Gastroesophageal sphincter (tissue), 4 donors: ENCODE data around the gene JUP. TPM values are rescaled to one million over a fixed set of nuclear protein-coding genes. Genes with fewer than 3 reads are reported as not detected.

Experiments used
- ATAC-seq: fragments of 150-250 bp; one replicate; pipeline ENCODE4 v1.9.1; 2016; ENCODE audit warnings: mild to moderate bottlenecking, moderate library complexity
- H3K27ac ChIP-seq, 4 donors: fragments of 200-600 bp; sonication (generic) in 3 of 4; 1 replicate in 3 of 4; 2 replicates in 1 of 4; pipeline ENCODE4 v1.5.1; 2016 to 2019
- H3K27me3 ChIP-seq: fragments of 200-600 bp; sonication (generic); one replicate; pipeline ENCODE4 v1.5.1; 2019
- H3K36me3 ChIP-seq, 2 donors: fragments of 200-600 bp; sonication (generic); one replicate each; pipeline ENCODE4 v1.5.1; 2019; ENCODE audit warnings: control low read depth in 1 of 2
- H3K4me1 ChIP-seq, 3 donors: fragments of 200-600 bp; sonication (generic); 1 replicate in 2 of 3; 2 replicates in 1 of 3; pipeline ENCODE4 v1.5.1; 2016 to 2019; ENCODE audit warnings: control low read depth in 2 of 3
- H3K4me3 ChIP-seq, 2 donors: fragments of 200-600 bp; sonication (generic); one replicate each; pipeline ENCODE4 v1.5.1; 2019; ENCODE audit warnings: mild to moderate bottlenecking in 1 of 2, moderate library complexity in 1 of 2
- H3K9me3 ChIP-seq, 3 donors: fragments of 200-600 bp; sonication (generic); one replicate each; pipeline ENCODE4 v1.5.1; 2017 to 2019; ENCODE audit warnings: control low read depth in 2 of 3
- CTCF ChIP-seq, 4 experiments: fragments of 200-600 bp in 2 of 4; fragments of 450-650 bp in 2 of 4; sonication (generic) in 1 of 4; IDR thresholded peaks; one replicate each; pipeline ENCODE4 v1.5.1; 2017 to 2019; ENCODE audit warnings: antibody characterized with exemption in 4 of 4, mild to moderate bottlenecking in 2 of 4, moderate library complexity in 2 of 4
- EP300 ChIP-seq: sonication (generic); formaldehyde crosslinking; IDR thresholded peaks from one replicate; pipeline ENCODE4 v1.6.1; 2017; ENCODE audit warnings: antibody characterized with exemption, mild to moderate bottlenecking
- POLR2A ChIP-seq, 2 donors: fragments of 450-650 bp; IDR thresholded peaks; one replicate each; pipeline ENCODE4 v1.6.1; 2017; ENCODE audit warnings: antibody characterized with exemption in 2 of 2, mild to moderate bottlenecking in 2 of 2, moderate library complexity in 1 of 2
- POLR2AphosphoS5 ChIP-seq: sonication (generic); formaldehyde crosslinking; IDR thresholded peaks from one replicate; pipeline ENCODE4 v1.6.1; 2017; ENCODE audit warnings: antibody characterized with exemption
- WGBS, 2 donors: methylation state at CpG; one replicate each; pipeline ENCODE4 v1.1.5; 2018; ENCODE audit warnings: low coverage in 1 of 2; 5-methylcytosine and 5-hydroxymethylcytosine counted together
- small RNA-seq, 4 donors: library from RNA; depleted of rRNA; stranded (forward); fragments of <200 nt; gene quantifications; one replicate each; pipeline ENCODE3, GENCODE V24; 2016
- total RNA-seq, 4 donors: library from RNA; depleted of rRNA; stranded (reverse); fragments of >200 nt; gene quantifications; one replicate each; pipeline ENCODE4 v1.1.0, GENCODE V29; 2016

Gene JUP
- total RNA-seq, 4 donors from 2014 or later = 30.8 to 60.9 (median 41.7) TPM

DNA sequence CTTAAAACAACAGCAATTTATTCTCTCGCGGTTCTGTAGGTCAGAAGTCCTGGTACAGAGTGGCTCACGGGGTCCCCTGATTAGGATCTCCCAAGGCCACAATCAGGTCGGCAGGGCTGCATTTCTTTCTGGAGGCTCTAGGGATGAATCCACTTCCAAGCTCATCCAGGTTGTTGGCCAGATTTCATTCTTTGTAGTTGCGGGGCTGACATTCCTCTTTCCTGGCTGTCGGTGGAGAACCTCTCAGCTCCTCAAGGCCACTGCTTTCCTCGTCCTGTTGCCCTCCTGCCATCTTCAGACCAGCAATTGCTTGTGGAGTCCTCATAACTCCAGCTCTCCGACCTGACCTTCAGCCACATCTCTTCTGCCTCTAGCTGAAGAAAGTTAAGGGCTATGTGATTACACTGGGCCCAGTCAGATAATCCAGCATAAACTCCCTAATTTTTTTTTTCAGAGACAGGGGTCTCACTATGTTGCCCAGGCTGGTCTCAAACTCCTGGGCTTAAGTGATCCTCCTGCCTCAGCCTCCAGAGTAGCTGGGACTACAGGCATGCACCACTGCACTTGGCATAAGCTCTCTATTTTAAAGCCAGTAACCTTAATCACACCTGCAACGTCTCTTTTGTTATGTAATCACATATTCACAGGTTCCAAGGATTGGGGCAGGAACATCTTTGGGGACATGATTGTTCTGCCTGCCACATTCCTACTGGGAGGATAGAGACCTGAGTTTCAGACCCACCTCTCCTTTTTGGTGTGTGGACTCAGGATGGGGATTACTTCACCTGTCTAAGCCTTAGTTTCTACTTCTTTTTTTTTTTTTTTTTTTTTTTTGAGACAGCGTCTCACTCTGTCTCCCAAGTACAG lies 78.5 kb downstream of the JUP start:
- no peaks in the 10 kb centered on the region for H3K9me3 ChIP-seq
- TF ChIP-seq CTCF (IDR thresholded peaks at IDR 0.05) = no peak
- no peak for TF ChIP-seq POLR2A (IDR thresholded peaks at IDR 0.05)
- no peak for TF ChIP-seq EP300
- no peak for TF ChIP-seq POLR2AphosphoS5
- no peak overlapping the region for H3K4me3 ChIP-seq
- peaks cover 25% of the 10 kb centered on the region for H3K27me3 ChIP-seq
- no peaks in the 10 kb centered on the region for H3K36me3 ChIP-seq
- 79 to 88% methylated on average over 5 to 10 of the region's 10 CpGs for WGBS, 2 donors
- H3K4me1 ChIP-seq = peaks cover 0 to 6% (median 0%) of the 10 kb centered on the region in 3 donors
- no peak for ATAC-seq
- no peak overlapping the region for H3K27ac ChIP-seq

GRCh38 chr17:41705271-41705991 lies 81.1 kb downstream of the JUP start:
- no peak for ATAC-seq
- Histone ChIP-seq H3K27me3 (peaks cover 3% of the 10 kb centered on the region), H3K36me3 (no peaks in the 10 kb centered on the region), H3K27ac (no peak overlapping the region), H3K4me1 (peaks cover 0 to 6% (median 0%) of the 10 kb centered on the region in 3 donors), H3K9me3 (no peaks in the 10 kb centered on the region), H3K4me3 (no peak overlapping the region)
- TF ChIP-seq CTCF (IDR thresholded peaks at IDR 0.05) = no peak
- no peak for TF ChIP-seq POLR2A (IDR thresholded peaks at IDR 0.05)
- no peak for TF ChIP-seq POLR2AphosphoS5
- TF ChIP-seq EP300 = no peak
- WGBS, 2 donors = 57 to 61% methylated on average over 9 to 11 of the region's 13 CpGs

Small RNAs within 50 kb of the gene (small RNA-seq; reads per million reads assigned to genes)
- 0 reads per million in 4 donors for gene RN7SL399P
- 0 to 0.18 (median 0.06) reads per million in 4 donors for gene RNA5SP442

Other genes with a start within 250 kb of the JUP start
- gene KRT9, start 214.7 kb downstream of the JUP start, total RNA-seq = not detected
- 100 to 1,000 TPM in 1 of 4 donors, 10 to 100 TPM in 1, 1 to 10 TPM in 1, not detected in 1; 1.4 to 105 (median 41.1) TPM for gene KRT14, start 199.8 kb downstream of the JUP start, total RNA-seq
- gene KRT16, start 173.9 kb downstream of the JUP start, total RNA-seq = 10 to 100 TPM in 2 of 4 donors, 1 to 10 TPM in 2; 1.1 to 78.8 (median 13.5) TPM
- 10 to 100 TPM in 2 of 4 donors, 1 to 10 TPM in 1, not detected in 1; 7.0 to 18.5 (median 17.4) TPM for gene KRT17, start 162.1 kb downstream of the JUP start, total RNA-seq
- 100 to 1,000 TPM; 224 to 331 (median 270) TPM for gene EIF1, start 97.8 kb downstream of the JUP start, total RNA-seq
- gene GAST, start 74.4 kb downstream of the JUP start, total RNA-seq = not detected
- under 1 TPM in 1 of 4 donors, not detected in 3; 0.54 TPM for gene HAP1, start 52.1 kb downstream of the JUP start, total RNA-seq
- gene P3H4, start 25.2 kb upstream of the JUP start, total RNA-seq = 10 to 100 TPM in 3 of 4 donors, 1 to 10 TPM in 1; 8.3 to 20.9 (median 19.1) TPM
- 10 to 100 TPM; 33.7 to 43.2 (median 38.2) TPM for gene FKBP10, start 26.3 kb upstream of the JUP start, total RNA-seq
- gene NT5C3B, start 49.5 kb upstream of the JUP start, total RNA-seq = 10 to 100 TPM; 64.8 to 83.7 (median 71.5) TPM
- 1 to 10 TPM in 2 of 4 donors, under 1 TPM in 2; 0.62 to 2.7 (median 1.4) TPM for gene KLHL10, start 51.1 kb upstream of the JUP start, total RNA-seq
- gene KLHL11, start 78.7 kb upstream of the JUP start, total RNA-seq = 10 to 100 TPM; 17.5 to 32.7 (median 22.7) TPM
- 10 to 100 TPM; 40.8 to 84.0 (median 61.6) TPM for gene ACLY, start 132.2 kb upstream of the JUP start, total RNA-seq
- gene ODAD4, start 143.9 kb upstream of the JUP start, total RNA-seq = 1 to 10 TPM in 1 of 4 donors, under 1 TPM in 3; 0.19 to 2.2 (median 0.60) TPM
- 10 to 100 TPM; 56.7 to 97.9 (median 64.7) TPM for gene CNP, start 180.1 kb upstream of the JUP start, total RNA-seq
- 10 to 100 TPM; 41.9 to 59.6 (median 54.4) TPM for gene DNAJC7, start 230.7 kb upstream of the JUP start, total RNA-seq
- 10 to 100 TPM; 40.1 to 72.3 (median 52.8) TPM for gene NKIRAS2, start 233.4 kb upstream of the JUP start, total RNA-seq